SK-N-MC (cell line): ENCODE data around the gene JMJD1C.

ENCODE experiments used
- EZH2 ChIP-seq: fragments of 200-600 bp; sonication (generic); IDR thresholded peaks from one replicate; pipeline ENCODE4 v1.6.1; 2017; ENCODE audit warnings: antibody characterized with exemption
- FOXP2 ChIP-seq: optimal IDR thresholded peaks from 2 replicates; pipeline ENCODE3; 2011; ENCODE audit warnings: mild to moderate bottlenecking, moderate library complexity; ENCODE audit not compliant: insufficient read depth; ENCODE audit errors: extremely low read length, control extremely low read depth
- POLR2AphosphoS5 ChIP-seq: IDR thresholded peaks from 2 replicates; pipeline ENCODE4 v1.6.1; 2012; ENCODE audit warnings: mild to moderate bottlenecking, low read depth, low read length, borderline replicate concordance

GRCh38 chr10:63355682-63356081, 110.1 kb downstream of the JMJD1C start:
- no peak for TF ChIP-seq POLR2AphosphoS5
- no peak for TF ChIP-seq EZH2
- TF ChIP-seq FOXP2: no peak
